Thoracic aorta (tissue), 2 donors: ENCODE measurements around the gene PPP1CB. TPM values are rescaled to one million over a fixed set of nuclear protein-coding genes. Genes with fewer than 3 reads are reported as not detected.

ENCODE experiments used
- ATAC-seq: fragments of 150-250 bp; one replicate; pipeline ENCODE4 v1.8.0; 2017; ENCODE audit warnings: low read depth; ENCODE audit not compliant: insufficient number of reproducible peaks, low FRiP score
- DNase-seq: peaks from one replicate; pipeline ENCODE4 v3.0.0-alpha.2; 2020; ENCODE audit warnings: low spot score
- H3K27ac ChIP-seq, 2 donors: fragments of 200-600 bp; sonication (generic); 1 replicate in 1 of 2; 2 replicates in 1 of 2; pipeline ENCODE4 v1.5.1; 2016; ENCODE audit warnings: mild to moderate bottlenecking in 2 of 2, moderate library complexity in 2 of 2
- H3K27me3 ChIP-seq: fragments of 200-600 bp; sonication (generic); replicated peaks from 2 replicates; pipeline ENCODE4 v1.6.0; 2016; ENCODE audit warnings: mild to moderate bottlenecking; ENCODE audit not compliant: insufficient read depth
- H3K36me3 ChIP-seq: fragments of 200-600 bp; sonication (generic); one replicate; pipeline ENCODE4 v1.5.1; 2016
- H3K4me1 ChIP-seq, 2 donors: fragments of 200-600 bp; sonication (generic); 1 replicate in 1 of 2; 2 replicates in 1 of 2; pipeline versions ENCODE4 v1.5.1 to v1.6.0; 2016; ENCODE audit warnings: low read depth in 2 of 2, mild to moderate bottlenecking in 1 of 2; ENCODE audit not compliant: control insufficient read depth in 1 of 2
- H3K4me3 ChIP-seq: fragments of 200-600 bp; sonication (generic); 2 replicates; pipeline ENCODE4 v1.5.1; 2016; ENCODE audit warnings: mild to moderate bottlenecking
- H3K9me3 ChIP-seq: fragments of 200-600 bp; sonication (generic); 2 replicates; pipeline ENCODE4 v1.5.1; 2016
- total RNA-seq, 2 donors: library from RNA; depleted of rRNA; stranded (reverse); fragments of >200 nt; gene quantifications; one replicate each; pipeline versions ENCODE4 v1.1.0 to v1.2.3, GENCODE V29; 2016
- TF ChIP-seq, protein P1 (sequence below): fragments of 200-600 bp; sonication (generic); IDR thresholded peaks from one replicate; pipeline ENCODE4 v1.5.1; 2019; ENCODE audit warnings: antibody characterized with exemption

PPP1CB gene
- total RNA-seq, 2 donors from 2014 or later, result 326 to 585 TPM

DNA sequence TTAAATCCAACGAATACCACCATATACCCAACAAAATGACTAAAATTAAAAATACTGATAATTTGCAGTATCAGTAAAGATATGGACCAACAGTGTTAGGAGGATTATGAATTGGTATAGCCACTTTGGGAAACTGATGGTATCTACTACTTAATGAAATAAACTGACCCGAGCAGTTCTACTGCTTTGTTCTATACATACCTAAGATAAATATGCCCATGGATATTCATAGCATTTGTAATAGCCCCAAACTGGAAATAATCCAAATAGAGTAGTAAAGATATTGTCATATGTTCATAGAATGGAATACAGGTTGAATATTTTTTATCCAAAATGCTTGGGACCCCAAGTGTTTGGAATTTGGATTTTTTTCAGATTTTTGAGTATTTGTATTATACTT lies 20.7 kb downstream of the PPP1CB start:
- peaks cover 90 to 96% of the 10 kb centered on the region in 2 donors for H3K4me1 ChIP-seq
- DNase-seq, result no peak
- no peaks in the 10 kb centered on the region for H3K27me3 ChIP-seq

DNA sequence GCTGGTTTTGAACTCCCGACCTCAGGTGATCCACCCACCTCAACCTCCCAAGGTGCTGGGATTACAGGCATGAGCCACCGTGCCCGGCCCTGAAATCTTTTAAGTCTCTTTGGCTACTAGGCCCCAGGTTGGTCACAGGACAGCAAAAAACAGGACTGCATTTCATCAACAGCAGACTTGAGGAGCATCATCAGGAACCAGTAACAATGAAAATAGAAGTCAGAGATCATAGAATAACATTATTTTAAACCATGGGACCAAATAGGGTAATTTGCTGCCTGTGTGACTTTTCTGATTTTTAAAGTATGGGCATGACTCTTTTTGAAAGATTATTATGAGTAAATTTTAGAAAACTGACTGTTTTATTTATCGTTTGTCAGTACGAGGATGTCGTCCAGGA lies 24.8 kb downstream of the PPP1CB start:
- no peaks in the 10 kb centered on the region for H3K9me3 ChIP-seq
- ATAC-seq (no peak), DNase-seq (no peak)
- TF ChIP-seq, protein P1, sequence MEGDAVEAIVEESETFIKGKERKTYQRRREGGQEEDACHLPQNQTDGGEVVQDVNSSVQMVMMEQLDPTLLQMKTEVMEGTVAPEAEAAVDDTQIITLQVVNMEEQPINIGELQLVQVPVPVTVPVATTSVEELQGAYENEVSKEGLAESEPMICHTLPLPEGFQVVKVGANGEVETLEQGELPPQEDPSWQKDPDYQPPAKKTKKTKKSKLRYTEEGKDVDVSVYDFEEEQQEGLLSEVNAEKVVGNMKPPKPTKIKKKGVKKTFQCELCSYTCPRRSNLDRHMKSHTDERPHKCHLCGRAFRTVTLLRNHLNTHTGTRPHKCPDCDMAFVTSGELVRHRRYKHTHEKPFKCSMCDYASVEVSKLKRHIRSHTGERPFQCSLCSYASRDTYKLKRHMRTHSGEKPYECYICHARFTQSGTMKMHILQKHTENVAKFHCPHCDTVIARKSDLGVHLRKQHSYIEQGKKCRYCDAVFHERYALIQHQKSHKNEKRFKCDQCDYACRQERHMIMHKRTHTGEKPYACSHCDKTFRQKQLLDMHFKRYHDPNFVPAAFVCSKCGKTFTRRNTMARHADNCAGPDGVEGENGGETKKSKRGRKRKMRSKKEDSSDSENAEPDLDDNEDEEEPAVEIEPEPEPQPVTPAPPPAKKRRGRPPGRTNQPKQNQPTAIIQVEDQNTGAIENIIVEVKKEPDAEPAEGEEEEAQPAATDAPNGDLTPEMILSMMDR, result no peak
- H3K27me3 ChIP-seq, result no peaks in the 10 kb centered on the region
- H3K36me3 ChIP-seq, result peaks cover 27% of the 10 kb centered on the region
- peaks cover 53 to 99% of the 10 kb centered on the region in 2 donors for H3K4me1 ChIP-seq
- H3K4me3 ChIP-seq, result peak overlapping the region; percentile 2
- peak overlapping the region; percentile 14 to 38 for H3K27ac ChIP-seq

More for the DNA sequence above, 20.7 kb downstream of the PPP1CB start:
- TF ChIP-seq, protein P1, result no peak
- Histone ChIP-seq H3K36me3 (peaks cover 2% of the 10 kb centered on the region), H3K4me3 (no peak overlapping the region), H3K27ac (no peak overlapping the region), H3K9me3 (no peaks in the 10 kb centered on the region)
- ATAC-seq, result no peak

DNA sequence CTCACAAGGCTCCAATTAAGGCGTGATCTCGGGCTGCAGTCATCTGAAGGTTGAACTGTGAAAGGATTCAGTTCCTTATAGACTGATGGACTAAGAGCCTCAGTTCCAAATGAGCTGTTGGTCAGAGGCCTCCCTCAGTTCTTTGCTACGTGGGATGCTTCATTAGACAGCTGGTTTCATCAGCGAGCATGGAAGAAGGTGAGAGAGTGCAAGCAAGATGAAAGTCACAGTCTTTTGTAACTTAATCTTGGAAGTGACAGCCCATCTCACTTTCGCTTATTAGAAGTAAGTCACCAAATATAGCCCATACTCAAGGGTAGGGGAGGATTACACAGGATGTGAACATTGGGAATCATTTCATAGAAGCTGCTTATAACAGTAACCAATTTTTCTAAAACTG lies 26.8 kb downstream of the PPP1CB start:
- H3K4me3 ChIP-seq, result no peak overlapping the region
- no peak for DNase-seq
- H3K9me3 ChIP-seq, result no peaks in the 10 kb centered on the region
- H3K27ac ChIP-seq, result peak overlapping the region in 1 of 2 donors; percentile 7
- TF ChIP-seq, protein P1, result no peak
- H3K36me3 ChIP-seq, result peaks cover 38% of the 10 kb centered on the region
- H3K4me1 ChIP-seq, result peaks cover 37 to 84% of the 10 kb centered on the region in 2 donors
- H3K27me3 ChIP-seq, result no peaks in the 10 kb centered on the region
- no peak for ATAC-seq

DNA sequence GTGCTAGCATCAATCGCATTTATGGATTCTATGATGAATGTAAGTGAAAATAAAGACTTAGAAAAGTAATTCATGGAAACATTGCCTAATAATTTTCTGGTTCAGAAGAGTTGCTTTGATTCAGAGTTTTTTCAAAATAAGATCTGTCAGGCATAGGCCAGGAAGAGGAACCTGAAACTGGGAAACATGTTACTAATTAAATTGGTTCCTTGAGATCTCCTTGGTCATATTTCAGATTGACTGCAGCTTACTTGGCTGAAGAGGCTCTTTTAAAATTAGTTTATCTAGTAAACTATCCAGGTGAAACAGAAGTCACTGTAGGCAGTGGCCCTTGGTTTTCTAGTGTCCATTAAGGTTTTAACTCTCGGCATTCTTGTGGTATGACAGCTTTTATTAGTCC lies 27.4 kb downstream of the PPP1CB start:
- Histone ChIP-seq H3K36me3 (peaks cover 44% of the 10 kb centered on the region), H3K27ac (peak overlapping the region in 1 of 2 donors; percentile 7), H3K9me3 (no peaks in the 10 kb centered on the region), H3K4me3 (no peak overlapping the region), H3K4me1 (peaks cover 32 to 78% of the 10 kb centered on the region in 2 donors), H3K27me3 (no peaks in the 10 kb centered on the region)
- no peak for ATAC-seq
- TF ChIP-seq, protein P1, result no peak
- no peak for DNase-seq

DNA sequence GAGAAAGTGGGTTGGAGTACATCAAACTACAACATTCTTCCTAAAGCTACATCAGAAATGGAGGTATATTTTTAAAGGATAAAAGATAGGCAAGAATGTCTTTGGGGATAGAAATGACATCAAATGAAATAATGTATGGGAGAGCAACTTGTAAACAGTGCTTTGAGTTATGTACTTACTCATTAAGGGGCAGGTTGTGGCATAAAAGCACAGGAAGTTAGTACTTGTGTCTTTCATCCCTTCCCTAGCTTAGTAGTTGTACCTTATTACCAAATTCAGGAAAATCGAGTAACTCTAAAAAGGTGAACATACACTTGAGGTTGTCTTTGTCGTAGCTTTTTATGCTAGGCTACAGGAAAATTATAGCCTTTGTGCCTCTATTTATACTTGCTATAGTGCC lies 28.9 kb downstream of the PPP1CB start:
- Histone ChIP-seq H3K4me1 (peaks cover 18 to 69% of the 10 kb centered on the region in 2 donors), H3K36me3 (peaks cover 48% of the 10 kb centered on the region)

More for the DNA sequence above, 28.9 kb downstream of the PPP1CB start:
- Histone ChIP-seq H3K9me3 (no peaks in the 10 kb centered on the region), H3K4me3 (no peak overlapping the region), H3K27me3 (no peaks in the 10 kb centered on the region), H3K27ac (peak overlapping the region; percentile 13 to 16)
- DNase-seq (no peak), ATAC-seq (no peak)
- TF ChIP-seq, protein P1, result no peak
